H7 (cell line): ENCODE results near the gene RFX8. TPM values are rescaled to one million over a fixed set of nuclear protein-coding genes. Genes with fewer than 3 reads are reported as not detected.

Source experiments
- DNase-seq: peaks from one replicate; pipeline ENCODE4 v3.0.0; 2012
- H3K27me3 ChIP-seq: 2 replicates; pipeline ENCODE4 v1.6.0; 2011; ENCODE audit warnings: mild to moderate bottlenecking, low read length; ENCODE audit not compliant: control insufficient read depth, insufficient read depth
- H3K36me3 ChIP-seq: replicated peaks from 2 replicates; pipeline ENCODE4 v1.5.1; 2011; ENCODE audit warnings: low read length; ENCODE audit not compliant: control insufficient read depth, insufficient read depth
- H3K4me3 ChIP-seq: 2 replicates; pipeline ENCODE4 v1.5.1; 2011; ENCODE audit warnings: low read depth, mild to moderate bottlenecking, control low read depth, low read length, moderate library complexity; ENCODE audit not compliant: insufficient read depth
- total RNA-seq: library from RNA; depleted of rRNA; stranded (reverse); fragments of >200 nt; shearing (Covaris generic); gene quantifications from 2 replicates; pipeline ENCODE4 v1.2.3, GENCODE V29; 2014

Gene RFX8
- total RNA-seq, 1 experiment from 2014 or later, result not detected

- Histone ChIP-seq H3K36me3 (no peaks in the 10 kb centered on the region), H3K4me3 (no peak overlapping the region), H3K27me3 (no peaks in the 10 kb centered on the region; the same call in 1 of the 2 replicates)
- no peak for DNase-seq
Measured at GRCh38 chr2:101375653-101376052, 99.3 kb downstream of the RFX8 start.

- Histone ChIP-seq H3K4me3 (no peak overlapping the region), H3K27me3 (no peaks in the 10 kb centered on the region), H3K36me3 (no peaks in the 10 kb centered on the region)
- no peak for DNase-seq
Measured at GRCh38 chr2:101374821-101375561, 99.9 kb downstream of the RFX8 start.

- no peak for DNase-seq
- no peaks in the 10 kb centered on the region for H3K27me3 ChIP-seq
- H3K4me3 ChIP-seq, result no peak overlapping the region
- no peaks in the 10 kb centered on the region for H3K36me3 ChIP-seq
Measured at GRCh38 chr2:101372792-101373191, 102.1 kb downstream of the RFX8 start.

GRCh38 chr2:101371636-101372035 is 103.3 kb downstream of the RFX8 start:
- Histone ChIP-seq H3K4me3 (no peak overlapping the region), H3K36me3 (no peaks in the 10 kb centered on the region)
- DNase-seq, result no peak

GRCh38 chr2:101369100-101369499 is 105.8 kb downstream of the RFX8 start:
- H3K36me3 ChIP-seq, result no peaks in the 10 kb centered on the region
- H3K27me3 ChIP-seq, result no peaks in the 10 kb centered on the region; the same call in 1 of the 2 replicates
- no peak overlapping the region for H3K4me3 ChIP-seq

More at GRCh38 chr2:101371636-101372035, 103.3 kb downstream of the RFX8 start:
- no peaks in the 10 kb centered on the region for H3K27me3 ChIP-seq

GRCh38 chr2:101368376-101368775 is 106.5 kb downstream of the RFX8 start:
- no peaks in the 10 kb centered on the region for H3K36me3 ChIP-seq
- no peaks in the 10 kb centered on the region; the same call in 1 of the 2 replicates for H3K27me3 ChIP-seq
- no peak for DNase-seq
- H3K4me3 ChIP-seq, result no peak overlapping the region

More at GRCh38 chr2:101369100-101369499, 105.8 kb downstream of the RFX8 start:
- no peak for DNase-seq

GRCh38 chr2:101367508-101367907 is 107.4 kb downstream of the RFX8 start:
- Histone ChIP-seq H3K27me3 (no peaks in the 10 kb centered on the region; the same call in 1 of the 2 replicates), H3K4me3 (no peak overlapping the region), H3K36me3 (no peaks in the 10 kb centered on the region)
- DNase-seq, result no peak

GRCh38 chr2:101364878-101365277 is 110.0 kb downstream of the RFX8 start:
- Histone ChIP-seq H3K36me3 (no peaks in the 10 kb centered on the region), H3K4me3 (no peak overlapping the region), H3K27me3 (no peaks in the 10 kb centered on the region; the same call in 1 of the 2 replicates)
- DNase-seq, result no peak

- Histone ChIP-seq H3K4me3 (no peak overlapping the region), H3K27me3 (no peaks in the 10 kb centered on the region; the same call in 1 of the 2 replicates), H3K36me3 (no peaks in the 10 kb centered on the region)
- DNase-seq, result no peak
Measured at GRCh38 chr2:101362777-101363176, 112.1 kb downstream of the RFX8 start.

- Histone ChIP-seq H3K4me3 (no peak overlapping the region), H3K36me3 (no peaks in the 10 kb centered on the region), H3K27me3 (no peaks in the 10 kb centered on the region; the same call in 1 of the 2 replicates)
- DNase-seq, result no peak
Measured at GRCh38 chr2:101362316-101362715, 112.6 kb downstream of the RFX8 start.

- H3K27me3 ChIP-seq, result no peaks in the 10 kb centered on the region; the same call in 1 of the 2 replicates
- no peak overlapping the region for H3K4me3 ChIP-seq
- no peaks in the 10 kb centered on the region for H3K36me3 ChIP-seq
- no peak for DNase-seq
Measured at GRCh38 chr2:101361522-101361921, 113.4 kb downstream of the RFX8 start.

GRCh38 chr2:101361121-101361520 is 113.8 kb downstream of the RFX8 start:
- H3K36me3 ChIP-seq, result no peaks in the 10 kb centered on the region

GRCh38 chr2:101360232-101360631 is 114.7 kb downstream of the RFX8 start:
- no peaks in the 10 kb centered on the region; the same call in 1 of the 2 replicates for H3K27me3 ChIP-seq
- H3K36me3 ChIP-seq, result no peaks in the 10 kb centered on the region
- no peak for DNase-seq
- H3K4me3 ChIP-seq, result no peak overlapping the region

More at GRCh38 chr2:101361121-101361520, 113.8 kb downstream of the RFX8 start:
- no peaks in the 10 kb centered on the region; the same call in 1 of the 2 replicates for H3K27me3 ChIP-seq
- H3K4me3 ChIP-seq, result no peak overlapping the region
- DNase-seq, result no peak

GRCh38 chr2:101359410-101359954 is 115.4 kb downstream of the RFX8 start:
- Histone ChIP-seq H3K36me3 (no peaks in the 10 kb centered on the region), H3K4me3 (no peak overlapping the region), H3K27me3 (no peaks in the 10 kb centered on the region; the same call in 1 of the 2 replicates)
- DNase-seq, result no peak

GRCh38 chr2:101357376-101357775 is 117.5 kb downstream of the RFX8 start:
- no peak overlapping the region for H3K4me3 ChIP-seq
- H3K27me3 ChIP-seq, result no peaks in the 10 kb centered on the region
- no peak for DNase-seq
- no peaks in the 10 kb centered on the region for H3K36me3 ChIP-seq
